ENCODE data around the gene MORC3.

Gene MORC3

GRCh38 chr21:36400719-36401118 is 80.7 kb downstream of the MORC3 start:
- no peak overlapping the region for H3K4me3 ChIP-seq (replicated peaks in 1 of 2; ENCODE audit: low read depth in 2 of 2, low read length in 2 of 2)
- no peak for TF ChIP-seq CTCF (IDR thresholded peaks at IDR 0.05; ENCODE audit: low read depth, low read length)
- no peak for DNase-seq (ENCODE audit: low read depth in 2 of 2)

- TF ChIP-seq CTCF (IDR thresholded peaks at IDR 0.05; ENCODE audit: low read depth, low read length) = no peak
- DNase-seq (ENCODE audit: low read depth in 2 of 2) = no peak
- no peak overlapping the region for H3K4me3 ChIP-seq (replicated peaks in 1 of 2; ENCODE audit: low read depth in 2 of 2, low read length in 2 of 2)
These were observed 82.3 kb downstream of the MORC3 start for GRCh38 chr21:36402339-36402738.

- H3K4me3 ChIP-seq (replicated peaks in 1 of 2; ENCODE audit: low read depth in 2 of 2, low read length in 2 of 2) = no peak overlapping the region
- no peak for TF ChIP-seq CTCF (IDR thresholded peaks at IDR 0.05; ENCODE audit: low read depth, low read length)
- DNase-seq (ENCODE audit: low read depth in 2 of 2) = no peak
These were observed 83.7 kb downstream of the MORC3 start for GRCh38 chr21:36403713-36404112.

- H3K4me3 ChIP-seq (replicated peaks in 1 of 2; ENCODE audit: low read depth in 2 of 2, low read length in 2 of 2) = no peak overlapping the region
- no peak for DNase-seq (ENCODE audit: low read depth in 2 of 2)
- TF ChIP-seq CTCF (IDR thresholded peaks at IDR 0.05; ENCODE audit: low read depth, low read length) = no peak
These were observed 88.6 kb downstream of the MORC3 start for GRCh38 chr21:36408568-36408967.

- no peak overlapping the region for H3K4me3 ChIP-seq (replicated peaks in 1 of 2; ENCODE audit: low read depth in 2 of 2, low read length in 2 of 2)
- no peak for DNase-seq (ENCODE audit: low read depth in 2 of 2)
- no peak for TF ChIP-seq CTCF (IDR thresholded peaks at IDR 0.05; ENCODE audit: low read depth, low read length)
These were observed 91.3 kb downstream of the MORC3 start for GRCh38 chr21:36411301-36411700.

GRCh38 chr21:36412916-36413315 is 92.9 kb downstream of the MORC3 start:
- no peak for TF ChIP-seq CTCF (IDR thresholded peaks at IDR 0.05; ENCODE audit: low read depth, low read length)
- DNase-seq (ENCODE audit: low read depth in 2 of 2) = no peak
- no peak overlapping the region for H3K4me3 ChIP-seq (replicated peaks in 1 of 2; ENCODE audit: low read depth in 2 of 2, low read length in 2 of 2)

GRCh38 chr21:36415375-36415774 is 95.4 kb downstream of the MORC3 start:
- no peak for DNase-seq (ENCODE audit: low read depth in 2 of 2)
- no peak overlapping the region for H3K4me3 ChIP-seq (replicated peaks in 1 of 2; ENCODE audit: low read depth in 2 of 2, low read length in 2 of 2)
- TF ChIP-seq CTCF (IDR thresholded peaks at IDR 0.05; ENCODE audit: low read depth, low read length) = no peak

Data from cardiac fibroblast (primary cell).